Mucosa of rectum (tissue), 2 donors: ENCODE results near the gene THSD4.
"Not testable (repeated sequence)": the region's sequence is repeated elsewhere in the genome, so short reads cannot be mapped to it uniquely, and the experiment has no call there.

ENCODE experiments used
- H3K27ac ChIP-seq, 2 donors: one replicate each; pipeline ENCODE4 v1.7.0; 2013; ENCODE audit warnings: inconsistent platforms in 2 of 2, low read depth in 2 of 2, low read length in 2 of 2
- H3K27me3 ChIP-seq, 2 donors: one replicate each; pipeline ENCODE4 v1.7.0; 2013; ENCODE audit warnings: low read length in 2 of 2; ENCODE audit not compliant: control insufficient read depth in 2 of 2, insufficient read depth in 2 of 2
- H3K36me3 ChIP-seq, 2 donors: one replicate each; pipeline ENCODE4 v1.7.0; 2013; ENCODE audit warnings: low read length in 2 of 2; ENCODE audit not compliant: control insufficient read depth in 2 of 2, insufficient read depth in 2 of 2
- H3K4me1 ChIP-seq, 2 donors: one replicate each; pipeline ENCODE4 v1.7.0; 2013; ENCODE audit warnings: low read length in 2 of 2, mild to moderate bottlenecking in 1 of 2; ENCODE audit not compliant: control insufficient read depth in 2 of 2, insufficient read depth in 2 of 2
- H3K4me3 ChIP-seq, 2 donors: one replicate each; pipeline ENCODE4 v1.7.0; 2013; ENCODE audit warnings: low read length in 2 of 2
- H3K9ac ChIP-seq, 2 donors: one replicate each; pipeline ENCODE4 v1.7.0; 2013; ENCODE audit warnings: low read length in 2 of 2, low read depth in 1 of 2, mild to moderate bottlenecking in 1 of 2
- H3K9me3 ChIP-seq, 2 donors: one replicate each; pipeline ENCODE4 v1.7.0; 2013; ENCODE audit warnings: low read length in 2 of 2; ENCODE audit not compliant: control insufficient read depth in 2 of 2
- donor health status: healthy.
- donor health status: Normal muscosa, but diverticular disease.

The THSD4 gene

DNA sequence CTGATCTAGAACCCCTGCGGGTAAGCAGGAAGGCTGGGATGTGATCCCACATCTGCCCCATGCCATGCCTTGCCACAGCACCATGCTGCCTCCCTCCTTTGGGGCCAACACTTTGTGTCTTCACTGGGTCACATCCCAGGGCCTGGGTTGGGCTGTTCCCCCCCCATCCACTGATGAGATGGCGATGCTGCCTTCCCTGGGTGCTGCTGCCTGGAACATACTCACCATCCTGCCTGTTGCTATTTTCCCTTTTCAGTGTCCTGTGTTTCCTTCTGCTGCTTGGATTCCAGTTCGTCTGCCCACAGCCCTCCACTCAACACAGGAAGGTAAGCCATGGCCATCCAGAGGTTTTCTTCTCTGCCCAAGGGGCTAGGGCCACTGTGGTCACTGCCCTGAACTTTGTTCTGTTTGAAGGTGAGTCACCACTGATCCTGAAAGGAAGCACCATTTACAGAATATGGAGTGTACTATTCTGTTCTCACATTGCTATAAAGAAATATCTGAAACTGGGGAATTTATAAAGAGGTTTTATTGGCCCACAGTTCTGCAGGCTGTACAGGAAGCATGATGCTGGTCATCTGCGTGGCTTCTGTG lies 39.4 kb downstream of the THSD4 start:
- H3K4me3 ChIP-seq, result no peak overlapping the region
- no peak overlapping the region for H3K27ac ChIP-seq
- no peaks in the 10 kb centered on the region for H3K4me1 ChIP-seq
- H3K27me3 ChIP-seq, result no peaks in the 10 kb centered on the region
- H3K9me3 ChIP-seq, result no peaks in the 10 kb centered on the region
- no peaks in the 10 kb centered on the region for H3K36me3 ChIP-seq
- no peak overlapping the region for H3K9ac ChIP-seq

GRCh38 chr15:71155534-71155933 lies 40.3 kb downstream of the THSD4 start:
- Histone ChIP-seq H3K9me3 (no peaks in the 10 kb centered on the region), H3K27ac (no peak overlapping the region), H3K27me3 (no peaks in the 10 kb centered on the region), H3K4me1 (no peaks in the 10 kb centered on the region), H3K9ac (no peak overlapping the region), H3K4me3 (no peak overlapping the region), H3K36me3 (no peaks in the 10 kb centered on the region)

DNA sequence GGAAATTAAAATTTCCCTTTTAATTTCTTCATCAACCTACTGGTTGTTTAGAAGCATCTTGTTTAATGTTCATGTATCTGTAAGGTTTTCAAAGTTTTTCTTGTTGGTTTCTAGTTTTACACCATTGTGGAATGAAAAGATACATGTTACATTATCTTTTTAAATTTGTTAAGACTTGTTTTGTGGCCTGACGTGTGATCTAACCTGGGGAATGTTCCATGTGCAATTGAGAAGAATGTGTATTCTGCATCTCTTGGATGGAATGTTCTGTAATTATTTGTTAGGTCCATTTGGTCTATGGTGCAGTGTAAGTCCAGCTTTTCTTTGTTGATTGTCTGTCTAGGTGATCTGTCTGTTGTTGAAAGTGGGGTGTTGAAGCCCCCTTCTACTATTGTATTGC lies 45.7 kb downstream of the THSD4 start:
- H3K4me3 ChIP-seq, result no peak overlapping the region
- no peaks in the 10 kb centered on the region for H3K9me3 ChIP-seq
- no peaks in the 10 kb centered on the region for H3K4me1 ChIP-seq
- no peak overlapping the region for H3K27ac ChIP-seq
- H3K9ac ChIP-seq, result no peak overlapping the region
- no peaks in the 10 kb centered on the region for H3K27me3 ChIP-seq
- H3K36me3 ChIP-seq, result no peaks in the 10 kb centered on the region

GRCh38 chr15:71162309-71162708 lies 47.0 kb downstream of the THSD4 start:
- H3K9me3 ChIP-seq, result no peaks in the 10 kb centered on the region
- no peaks in the 10 kb centered on the region for H3K27me3 ChIP-seq
- H3K36me3 ChIP-seq, result no peaks in the 10 kb centered on the region
- no peaks in the 10 kb centered on the region for H3K4me1 ChIP-seq
- no peak overlapping the region for H3K9ac ChIP-seq
- H3K4me3 ChIP-seq, result no peak overlapping the region
- no peak overlapping the region for H3K27ac ChIP-seq

DNA sequence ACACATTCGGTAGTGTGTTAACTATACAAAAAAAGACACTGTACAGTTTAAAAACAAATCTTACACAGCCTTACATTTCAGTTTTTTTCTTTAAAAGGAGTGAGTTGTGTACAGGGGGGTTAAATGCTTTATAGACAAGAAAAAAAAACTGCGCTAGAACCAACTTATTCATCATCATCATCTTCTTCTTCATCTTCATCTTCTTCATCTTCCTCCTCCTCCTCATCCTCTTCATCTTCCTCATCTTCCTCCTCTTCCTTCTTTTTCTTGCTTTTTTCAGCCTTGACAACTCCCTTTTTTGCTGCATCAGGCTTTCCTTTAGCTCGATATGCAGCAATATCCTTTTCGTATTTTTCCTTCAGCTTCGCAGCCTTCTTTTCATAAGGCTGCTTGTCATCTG lies 49.3 kb downstream of the THSD4 start:
- not testable (repeated sequence) for H3K27me3 ChIP-seq, H3K4me3 ChIP-seq, H3K4me1 ChIP-seq, H3K9ac ChIP-seq, H3K27ac ChIP-seq, H3K9me3 ChIP-seq, H3K36me3 ChIP-seq

DNA sequence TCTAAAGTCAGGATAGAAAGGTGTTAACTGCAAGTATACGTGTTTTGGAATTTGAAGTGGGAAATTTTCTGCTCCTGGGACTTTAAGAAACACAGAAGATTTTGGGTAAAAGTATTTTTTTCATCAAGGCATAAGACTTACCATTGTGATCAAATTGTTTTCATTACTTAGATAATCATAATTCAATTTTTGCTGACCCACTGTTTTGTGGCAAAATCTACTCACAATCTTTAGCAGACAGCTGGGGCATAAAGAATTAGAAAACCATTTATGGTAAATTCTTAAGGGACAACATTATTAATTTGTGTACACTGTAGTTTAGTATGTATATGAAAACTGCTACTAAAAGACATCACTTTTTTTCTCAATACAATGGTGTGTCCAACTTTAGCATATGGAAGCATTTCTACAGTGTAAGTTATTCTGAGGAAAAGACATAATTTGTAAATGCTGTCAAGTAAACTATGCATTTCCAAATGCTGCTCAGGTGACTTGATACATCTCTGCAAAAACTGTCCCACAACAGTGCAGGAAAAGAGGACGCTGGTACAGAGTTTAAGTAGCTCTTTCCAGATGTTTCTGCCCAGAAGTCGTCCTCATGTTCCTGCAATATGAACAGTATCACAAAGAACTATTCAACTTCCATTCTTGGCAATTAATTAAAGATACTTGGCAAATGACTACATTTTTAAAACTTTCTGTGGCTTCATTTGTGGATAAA lies 52.3 kb downstream of the THSD4 start:
- Histone ChIP-seq H3K9me3 (no peaks in the 10 kb centered on the region), H3K27me3 (no peaks in the 10 kb centered on the region), H3K9ac (no peak overlapping the region), H3K36me3 (no peaks in the 10 kb centered on the region), H3K4me3 (no peak overlapping the region), H3K27ac (no peak overlapping the region), H3K4me1 (no peaks in the 10 kb centered on the region)

DNA sequence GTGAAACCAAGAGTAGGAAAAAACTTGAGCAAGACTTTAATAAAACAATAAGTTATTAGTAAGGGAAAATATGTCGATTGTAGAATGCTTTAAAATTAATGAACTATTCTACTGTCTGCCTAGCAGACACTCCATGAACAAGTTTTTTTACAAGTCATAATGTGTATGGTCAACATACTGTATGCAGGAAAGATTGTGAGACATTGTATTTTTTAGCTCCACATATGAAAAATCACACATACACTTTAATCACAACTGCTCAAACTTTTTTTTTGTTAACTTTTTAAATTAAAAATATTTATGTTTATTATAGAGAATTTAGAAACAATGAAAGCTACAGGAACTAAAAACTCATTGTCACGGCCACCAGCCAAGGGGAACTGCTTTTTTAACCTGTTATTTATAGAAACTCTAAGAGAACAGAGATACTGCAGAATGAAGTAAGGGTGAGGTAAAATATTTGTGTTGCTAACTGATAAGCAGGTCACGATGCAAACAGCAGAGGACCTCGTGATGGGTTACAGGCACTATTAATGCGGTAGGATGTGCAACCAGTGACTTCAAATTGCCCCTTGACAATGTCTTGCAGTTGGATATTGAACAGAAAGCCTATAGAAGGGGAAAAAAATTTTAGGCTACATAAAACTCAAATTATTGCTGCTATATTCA lies 53.0 kb downstream of the THSD4 start:
- Histone ChIP-seq H3K9me3 (no peaks in the 10 kb centered on the region), H3K27ac (no peak overlapping the region), H3K4me3 (no peak overlapping the region)

GRCh38 chr15:71170163-71170562 lies 54.9 kb downstream of the THSD4 start:
- H3K9ac ChIP-seq, result no peak overlapping the region
- H3K27ac ChIP-seq, result no peak overlapping the region
- no peaks in the 10 kb centered on the region for H3K36me3 ChIP-seq
- no peak overlapping the region for H3K4me3 ChIP-seq
- H3K9me3 ChIP-seq, result no peaks in the 10 kb centered on the region
- H3K4me1 ChIP-seq, result no peaks in the 10 kb centered on the region
- H3K27me3 ChIP-seq, result no peaks in the 10 kb centered on the region

More for the DNA sequence above, 53.0 kb downstream of the THSD4 start:
- H3K36me3 ChIP-seq, result no peaks in the 10 kb centered on the region
- H3K9ac ChIP-seq, result no peak overlapping the region
- H3K4me1 ChIP-seq, result no peaks in the 10 kb centered on the region
- H3K27me3 ChIP-seq, result no peaks in the 10 kb centered on the region

- Histone ChIP-seq H3K9me3 (no peaks in the 10 kb centered on the region), H3K4me3 (no peak overlapping the region), H3K36me3 (no peaks in the 10 kb centered on the region), H3K27ac (no peak overlapping the region), H3K27me3 (no peaks in the 10 kb centered on the region), H3K4me1 (no peaks in the 10 kb centered on the region), H3K9ac (no peak overlapping the region)
These were observed 55.9 kb downstream of the THSD4 start for GRCh38 chr15:71171195-71171594.

GRCh38 chr15:71174360-71174759 lies 59.1 kb downstream of the THSD4 start:
- not testable (repeated sequence) for H3K27ac ChIP-seq, H3K36me3 ChIP-seq, H3K4me1 ChIP-seq, H3K9me3 ChIP-seq, H3K27me3 ChIP-seq, H3K9ac ChIP-seq, H3K4me3 ChIP-seq
